ENCODE measurements around the gene TSHZ1. TPM values are rescaled to one million over a fixed set of nuclear protein-coding genes. Genes with fewer than 3 reads are reported as not detected.
"Not testable (repeated sequence)": the region's sequence is repeated elsewhere in the genome, so short reads cannot be mapped to it uniquely, and the experiment has no call there.

Gene TSHZ1
- total RNA-seq, 1 donor from 2014 or later = 24.7 TPM

DNA sequence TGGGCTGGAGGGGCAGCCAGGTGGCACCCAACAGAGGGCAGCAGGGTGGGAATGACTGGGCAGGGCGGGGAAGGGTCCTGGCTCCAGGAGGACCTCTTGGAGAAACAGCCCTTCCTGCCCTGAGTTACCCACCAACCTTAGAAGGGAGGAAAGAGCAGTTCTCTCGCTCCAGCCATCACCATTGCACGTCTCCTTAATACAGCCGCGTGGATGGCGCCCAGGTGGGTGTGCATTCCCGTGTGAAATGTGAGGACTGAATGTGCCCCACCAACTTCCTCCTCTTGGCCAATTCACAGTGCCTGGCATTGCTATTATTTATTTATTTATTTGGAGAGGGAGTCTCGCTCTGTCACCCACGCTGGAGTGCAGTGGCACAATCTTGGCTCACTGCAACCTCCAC lies 109.9 kb downstream of the TSHZ1 start:
- ATAC-seq (no peak), DNase-seq (no peak)
- intact Hi-C loops (cut with micrococcal nuclease) = no loop called here

DNA sequence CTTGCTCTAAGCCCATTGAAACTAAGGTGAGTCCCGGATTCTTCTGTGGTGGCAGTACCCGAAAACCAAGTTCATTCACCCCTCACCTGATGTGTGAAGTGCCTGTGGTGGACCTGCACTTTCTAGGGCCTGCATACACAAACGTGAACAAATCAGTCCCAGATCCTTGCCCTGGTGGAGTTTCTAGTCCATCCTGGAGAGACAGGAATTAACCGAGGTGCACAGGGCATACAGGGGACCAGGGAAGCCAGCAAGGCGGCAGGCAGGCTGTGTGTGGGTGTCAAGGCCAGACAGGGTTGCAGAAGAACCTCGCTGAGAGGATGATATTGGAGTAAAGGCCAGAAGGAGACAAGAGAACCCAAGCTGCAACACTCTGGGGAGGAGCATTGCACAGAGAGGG lies 110.8 kb downstream of the TSHZ1 start:
- intact Hi-C loops (cut with micrococcal nuclease) = no loop called here
- ATAC-seq (no peak), DNase-seq (no peak)

DNA sequence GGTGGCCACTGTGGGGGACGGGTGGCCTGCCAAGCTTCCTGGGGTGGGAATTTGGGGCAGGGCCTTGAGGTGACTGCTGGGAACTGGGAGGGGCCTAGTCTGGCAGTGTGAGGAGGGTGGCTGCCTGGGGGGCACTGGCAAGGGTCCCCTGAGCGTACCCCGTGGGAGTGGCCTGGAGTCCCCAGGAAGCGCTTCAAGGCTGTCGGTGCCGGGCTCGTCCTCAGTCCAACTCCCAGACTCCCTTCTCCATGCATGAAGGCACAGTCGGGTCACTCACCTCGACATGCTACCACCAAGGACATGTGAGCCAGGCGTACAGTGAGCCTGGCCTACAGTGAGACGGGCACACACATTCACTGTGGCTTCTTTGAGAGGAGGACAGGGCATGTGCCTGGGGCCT lies 111.6 kb downstream of the TSHZ1 start:
- ATAC-seq (no peak), DNase-seq (no peak)

DNA sequence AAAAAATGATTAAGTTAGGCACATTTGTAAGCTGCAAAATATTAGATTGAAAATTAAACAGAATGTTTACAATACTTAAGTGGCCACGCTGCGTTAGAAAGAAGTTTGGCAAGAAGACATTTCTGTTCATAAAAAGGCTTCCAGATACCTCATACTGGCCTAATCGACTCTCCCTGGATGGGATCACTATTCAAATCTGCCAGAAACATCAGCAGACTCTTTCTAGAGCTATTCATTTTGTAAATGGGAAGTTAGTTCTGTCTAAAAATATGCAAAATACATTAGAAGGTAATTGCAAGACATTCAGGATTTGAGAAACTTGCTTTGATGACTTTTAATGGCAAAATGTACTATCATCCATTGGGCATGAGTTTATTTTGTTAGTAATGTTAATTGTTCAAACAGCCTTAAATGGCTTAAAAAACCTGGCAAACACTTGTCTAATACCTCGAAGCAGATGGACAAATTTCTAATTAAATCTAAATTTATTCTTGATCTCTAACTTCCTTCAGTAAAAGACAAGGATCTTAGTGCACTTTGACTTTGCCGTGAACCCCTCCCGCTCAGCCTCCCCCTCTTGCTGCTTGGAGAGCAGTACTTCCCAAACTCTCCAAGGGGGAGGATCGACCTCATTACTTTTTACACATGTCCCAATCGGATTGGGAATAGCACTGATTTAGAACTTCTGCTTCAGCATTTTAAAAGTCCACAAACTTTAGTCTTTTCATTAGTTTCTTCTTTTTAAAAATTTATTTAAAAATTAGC lies 113.4 kb downstream of the TSHZ1 start:
- intact Hi-C loops (cut with micrococcal nuclease) = no loop called here
- no peak for DNase-seq
- no peak for ATAC-seq

More for the DNA sequence above, 111.6 kb downstream of the TSHZ1 start:
- intact Hi-C loops (cut with micrococcal nuclease) = no loop called here

DNA sequence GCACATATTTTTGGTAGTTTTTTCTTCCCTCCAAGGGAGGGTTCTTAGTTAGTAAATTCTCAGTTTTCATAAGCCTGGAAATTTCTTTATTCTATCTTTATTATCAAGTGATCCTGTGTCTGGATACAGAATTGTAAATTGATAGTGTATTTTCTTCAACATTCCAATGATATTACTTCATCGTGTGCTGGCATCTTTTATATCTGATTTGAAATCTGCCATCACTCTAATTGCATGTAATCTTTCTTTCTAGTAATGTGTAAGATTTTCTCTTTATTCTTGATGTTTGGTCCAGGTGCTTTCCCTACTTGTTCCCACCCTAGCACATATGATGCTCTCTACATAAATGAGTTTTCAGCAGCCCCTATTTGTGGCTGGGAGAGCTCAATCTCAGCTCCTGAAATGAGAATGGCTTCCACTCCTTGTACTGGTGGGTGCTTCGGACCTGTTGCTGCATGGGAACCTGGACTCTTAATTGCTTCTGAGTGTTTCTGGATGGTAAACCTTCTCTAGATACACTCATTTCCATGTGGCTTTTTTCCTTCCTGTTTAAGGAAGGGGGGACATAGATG lies 114.2 kb downstream of the TSHZ1 start:
- intact Hi-C loops (cut with micrococcal nuclease) = no loop called here
- ATAC-seq = no peak
- no peak for DNase-seq

DNA sequence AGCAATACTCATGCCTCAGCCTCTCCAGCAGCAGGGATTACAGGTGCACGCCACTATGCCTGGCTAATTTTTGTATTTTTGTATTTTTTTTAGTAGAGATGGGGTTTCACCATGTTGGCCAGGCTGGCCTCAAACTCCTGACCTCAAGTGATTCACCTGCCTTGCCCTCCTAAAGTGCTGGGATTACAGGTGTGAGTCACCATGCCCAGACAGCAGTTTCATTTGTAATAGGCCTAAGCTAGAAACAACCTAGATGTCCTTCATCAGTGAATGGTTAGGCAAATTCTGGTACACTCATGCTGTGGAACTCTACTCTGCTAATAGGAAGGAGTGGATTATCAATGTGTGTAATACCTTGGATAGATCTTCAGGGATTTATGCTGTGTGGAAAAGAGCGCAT lies 119.2 kb downstream of the TSHZ1 start:
- intact Hi-C loops (cut with micrococcal nuclease); ATAC-seq; DNase-seq: not testable (repeated sequence)

DNA sequence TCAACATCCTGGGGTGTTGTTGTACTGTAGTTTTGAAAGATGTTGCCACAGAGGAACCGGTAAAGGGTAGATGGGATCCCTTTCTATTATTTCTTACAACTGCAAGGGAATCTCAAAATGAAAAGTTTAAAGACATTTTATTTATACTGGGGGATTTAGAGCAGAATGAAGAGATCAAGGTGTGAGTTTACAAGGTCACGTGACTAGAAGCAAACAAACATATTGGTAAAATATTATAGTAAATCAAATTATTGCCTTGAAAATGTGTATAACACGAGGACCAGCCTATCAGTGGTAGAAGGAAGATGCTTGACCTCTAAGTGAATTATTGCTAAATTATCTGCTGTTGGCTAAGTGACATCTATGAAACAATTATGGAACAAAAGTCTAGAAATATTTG lies 119.7 kb downstream of the TSHZ1 start:
- ATAC-seq (no peak), DNase-seq (no peak)
- intact Hi-C loops (cut with micrococcal nuclease) = no loop called here

DNA sequence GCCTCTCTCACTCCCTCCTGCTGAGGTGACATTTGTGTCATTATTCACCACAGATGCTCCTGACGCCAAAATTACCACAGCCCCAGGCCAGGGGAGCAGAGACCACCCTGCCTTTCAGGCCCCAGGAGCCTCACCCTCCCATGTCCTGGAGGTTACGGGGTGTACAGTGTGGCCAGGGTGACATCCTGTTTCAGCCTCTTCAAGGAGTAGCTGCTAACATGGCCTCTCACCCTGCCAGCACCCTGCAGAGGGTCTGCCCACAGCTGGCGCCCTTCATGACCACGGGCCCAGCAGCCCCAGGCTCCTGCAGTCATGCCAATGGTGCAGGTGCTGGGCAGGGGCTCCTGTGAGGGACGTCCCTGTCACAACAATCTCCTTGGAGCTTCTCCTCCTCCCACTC lies 124.3 kb downstream of the TSHZ1 start:
- no peak for ATAC-seq
- intact Hi-C loops (cut with micrococcal nuclease) = no loop called here

DNA sequence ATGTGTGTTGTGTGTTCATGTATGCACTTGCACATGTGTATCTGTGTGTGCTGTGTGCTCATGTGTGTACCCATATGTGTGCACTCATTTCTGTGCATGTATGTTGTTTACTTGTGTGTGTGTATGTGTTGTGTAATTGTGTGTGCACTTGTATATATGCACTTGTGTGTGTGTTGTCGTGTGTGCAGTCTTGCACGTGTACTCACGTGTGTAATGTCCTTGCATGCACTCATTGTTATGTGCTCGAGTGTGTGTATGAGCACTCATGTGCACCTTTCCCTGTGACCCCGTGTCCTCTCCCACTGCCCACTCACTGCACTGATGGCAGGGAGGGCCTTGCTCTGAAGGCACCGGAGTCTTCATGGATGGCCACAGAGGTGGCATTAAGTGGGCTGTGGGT lies 124.9 kb downstream of the TSHZ1 start:
- intact Hi-C loops (cut with micrococcal nuclease) = no loop called here
- no peak for DNase-seq
- no peak for ATAC-seq

More for the DNA sequence above, 124.3 kb downstream of the TSHZ1 start:
- no peak for DNase-seq

DNA sequence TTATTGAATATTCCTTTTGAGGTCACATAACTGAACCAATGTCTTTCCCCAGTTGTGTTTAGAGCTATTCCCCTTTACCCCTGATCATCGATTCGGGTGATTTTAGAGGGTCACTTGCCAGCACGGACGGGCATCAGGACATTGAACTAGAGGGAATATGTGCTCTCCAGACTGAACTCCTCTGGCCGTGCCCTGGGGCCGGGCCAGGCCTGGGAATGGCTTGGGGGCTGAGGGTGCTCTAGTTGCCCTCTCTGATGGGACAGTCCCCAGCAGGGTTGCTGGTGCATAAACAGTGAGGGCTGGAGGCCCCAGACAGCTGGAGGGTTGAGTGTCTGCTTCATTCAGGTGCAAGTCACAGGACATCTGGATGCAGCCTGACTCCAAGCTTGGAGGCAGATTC lies 126.2 kb downstream of the TSHZ1 start:
- intact Hi-C loops (cut with micrococcal nuclease) = no loop called here
- no peak for DNase-seq
- ATAC-seq = no peak

DNA sequence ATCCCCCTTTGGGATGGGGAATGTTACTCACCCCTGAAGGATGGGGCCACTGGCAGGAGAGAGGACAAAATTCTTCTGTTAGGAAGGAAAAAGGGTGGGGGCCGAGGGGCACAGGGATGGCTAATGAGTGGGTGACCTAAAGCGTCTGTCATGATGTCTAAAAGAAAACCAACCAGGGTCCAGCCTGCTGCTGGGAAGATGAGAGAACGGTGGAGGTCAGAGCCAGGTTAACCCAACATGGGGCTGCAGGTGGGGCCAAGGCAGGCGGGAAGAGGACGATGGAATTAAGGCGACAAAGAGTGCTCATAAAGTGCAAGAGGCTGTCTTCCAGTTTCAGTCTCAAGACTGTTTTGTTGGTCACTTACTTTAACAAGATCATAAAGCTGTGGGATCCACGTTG lies 126.8 kb downstream of the TSHZ1 start:
- intact Hi-C loops (cut with micrococcal nuclease) = no loop called here
- DNase-seq (no peak), ATAC-seq (no peak)

DNA sequence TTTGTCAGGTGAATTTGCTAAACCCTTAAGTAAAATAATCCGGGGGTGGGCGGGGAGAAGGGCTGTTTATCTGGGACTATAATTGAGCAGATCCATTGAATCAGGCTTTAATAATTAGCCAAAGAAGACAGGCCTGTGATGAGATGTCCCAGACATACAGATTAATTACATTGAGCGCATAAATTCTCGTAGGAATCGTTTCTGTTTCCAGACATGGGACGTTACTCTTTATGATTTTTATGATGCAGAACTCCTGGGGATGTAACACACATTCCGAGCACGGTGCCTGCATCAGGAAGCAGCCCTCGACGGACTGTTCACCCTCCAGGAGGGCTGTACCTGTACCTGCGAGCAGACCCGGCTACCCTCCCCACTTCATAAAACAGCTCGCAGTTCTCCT lies 128.0 kb downstream of the TSHZ1 start:
- no peak for ATAC-seq
- intact Hi-C loops (cut with micrococcal nuclease) = no loop called here
- no peak for DNase-seq

Other genes with a start within 250 kb of the TSHZ1 start
- 69.6 TPM for gene PTGR3, start 1.7 kb upstream of the TSHZ1 start, total RNA-seq
- not detected for gene SMIM21, start 216.9 kb downstream of the TSHZ1 start, total RNA-seq

Measured in left ventricle myocardium superior (tissue), 1 donor.